HG03103 (cell line): Measurements from ENCODE around the gene FGD6.
"Not testable (repeated sequence)": the region's sequence is repeated elsewhere in the genome, so short reads cannot be mapped to it uniquely, and the experiment has no call there.

Experiments
- ATAC-seq: cut with Tn5 transposase; IDR thresholded peaks from one replicate; pipeline ENCODE4 v1.9.1; 2021; ENCODE audit warnings: low read depth; ENCODE audit not compliant: unreplicated experiment

FGD6 gene

GRCh38 chr12:95182868-95183415, 34.3 kb downstream of the FGD6 start:
- no peak for ATAC-seq

GRCh38 chr12:95181103-95181502, 36.2 kb downstream of the FGD6 start:
- ATAC-seq: no peak

- ATAC-seq: no peak
Observed at GRCh38 chr12:95179011-95179410, 38.3 kb downstream of the FGD6 start.

- ATAC-seq: no peak
Observed at GRCh38 chr12:95178136-95178535, 39.1 kb downstream of the FGD6 start.

- no peak for ATAC-seq
Observed at GRCh38 chr12:95177201-95177768, 40.0 kb downstream of the FGD6 start.

GRCh38 chr12:95173392-95174251, 43.6 kb downstream of the FGD6 start:
- ATAC-seq: no peak

GRCh38 chr12:95169368-95169767, 47.9 kb downstream of the FGD6 start:
- no peak for ATAC-seq

GRCh38 chr12:95168746-95169145, 48.5 kb downstream of the FGD6 start:
- ATAC-seq: no peak

GRCh38 chr12:95164656-95165055, 52.6 kb downstream of the FGD6 start:
- no peak for ATAC-seq

- no peak for ATAC-seq
Observed at GRCh38 chr12:95158919-95159318, 58.3 kb downstream of the FGD6 start.

- no peak for ATAC-seq
Observed at GRCh38 chr12:95151821-95152220, 65.4 kb downstream of the FGD6 start.

GRCh38 chr12:95151406-95151805, 65.9 kb downstream of the FGD6 start:
- no peak for ATAC-seq

GRCh38 chr12:95150501-95150900, 66.8 kb downstream of the FGD6 start:
- ATAC-seq: no peak

- ATAC-seq: no peak
Observed at GRCh38 chr12:95147866-95148265, 69.4 kb downstream of the FGD6 start.

GRCh38 chr12:95146769-95147168, 70.5 kb downstream of the FGD6 start:
- no peak for ATAC-seq

GRCh38 chr12:95143621-95144205, 73.6 kb downstream of the FGD6 start:
- no peak for ATAC-seq

- ATAC-seq: no peak
Observed at GRCh38 chr12:95142431-95143151, 74.7 kb downstream of the FGD6 start.

GRCh38 chr12:95141310-95141709, 76.0 kb downstream of the FGD6 start:
- ATAC-seq: no peak

GRCh38 chr12:95138031-95138430, 79.2 kb downstream of the FGD6 start:
- not testable (repeated sequence) for ATAC-seq

- ATAC-seq: no peak
Observed at GRCh38 chr12:95136598-95136997, 80.7 kb downstream of the FGD6 start.

- ATAC-seq: no peak
Observed at GRCh38 chr12:95134085-95134484, 83.2 kb downstream of the FGD6 start.
